Hematopoietic multipotent progenitor cell (in vitro differentiated cells): ENCODE measurements around the gene FGF4. TPM values are rescaled to one million over a fixed set of nuclear protein-coding genes. Genes with fewer than 3 reads are reported as not detected.
"Not testable (repeated sequence)": the region's sequence is repeated elsewhere in the genome, so short reads cannot be mapped to it uniquely, and the experiment has no call there.

Experiments used
- DNase-seq, 3 donors: peaks; one replicate each; pipeline ENCODE4 v3.0.0-alpha.2; 2011 to 2015; ENCODE audit warnings: low read depth in 2 of 3, low spot score in 2 of 3
- total RNA-seq: library from RNA; depleted of rRNA; stranded (reverse); fragments of >200 nt; gene quantifications from one replicate; pipeline ENCODE4 v1.2.3, GENCODE V29; 2012

FGF4 gene
- total RNA-seq, 1 donor = not detected

DNA sequence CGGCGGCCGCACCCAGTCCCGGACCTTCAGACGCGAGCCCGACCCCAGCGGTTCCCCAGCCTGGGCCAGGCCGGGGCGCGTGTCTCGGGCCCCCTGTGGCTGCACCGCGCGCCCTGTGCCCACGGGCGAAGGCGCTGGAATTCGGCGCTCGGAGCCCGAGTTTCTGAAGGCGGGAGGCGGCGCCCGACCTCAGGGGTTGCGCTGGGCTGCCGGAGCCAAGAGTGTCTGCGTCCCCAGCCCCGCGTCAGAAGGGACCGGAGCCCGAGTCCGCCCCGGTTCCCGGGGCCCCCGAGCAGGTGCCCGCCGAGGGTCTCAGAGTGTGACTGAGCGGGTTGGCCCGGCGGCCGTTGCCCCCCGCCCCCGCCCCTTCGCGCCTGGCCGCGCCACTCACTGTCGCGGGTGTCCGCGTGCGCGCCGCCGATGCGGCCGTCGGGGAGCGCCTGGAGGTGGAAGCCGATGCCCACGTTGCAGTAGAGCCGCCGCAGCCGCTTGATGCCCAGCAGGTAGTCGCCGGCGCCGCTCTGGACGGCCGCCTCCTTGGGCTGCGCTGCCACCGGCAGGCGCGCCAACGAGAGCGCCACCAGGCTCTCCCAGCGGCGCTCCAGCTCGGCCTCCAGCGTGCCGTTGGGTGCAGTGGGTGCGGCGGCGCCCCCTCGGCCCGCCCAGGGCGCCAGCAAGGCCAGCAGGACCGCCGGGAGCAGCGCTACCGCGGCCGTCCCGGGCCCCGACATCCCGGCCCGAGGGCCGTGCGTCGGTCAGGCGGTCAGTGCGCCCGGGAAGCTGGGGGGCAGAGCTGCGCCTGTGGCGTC, 583 bp downstream of the FGF4 start:
- no peak for DNase-seq

DNA sequence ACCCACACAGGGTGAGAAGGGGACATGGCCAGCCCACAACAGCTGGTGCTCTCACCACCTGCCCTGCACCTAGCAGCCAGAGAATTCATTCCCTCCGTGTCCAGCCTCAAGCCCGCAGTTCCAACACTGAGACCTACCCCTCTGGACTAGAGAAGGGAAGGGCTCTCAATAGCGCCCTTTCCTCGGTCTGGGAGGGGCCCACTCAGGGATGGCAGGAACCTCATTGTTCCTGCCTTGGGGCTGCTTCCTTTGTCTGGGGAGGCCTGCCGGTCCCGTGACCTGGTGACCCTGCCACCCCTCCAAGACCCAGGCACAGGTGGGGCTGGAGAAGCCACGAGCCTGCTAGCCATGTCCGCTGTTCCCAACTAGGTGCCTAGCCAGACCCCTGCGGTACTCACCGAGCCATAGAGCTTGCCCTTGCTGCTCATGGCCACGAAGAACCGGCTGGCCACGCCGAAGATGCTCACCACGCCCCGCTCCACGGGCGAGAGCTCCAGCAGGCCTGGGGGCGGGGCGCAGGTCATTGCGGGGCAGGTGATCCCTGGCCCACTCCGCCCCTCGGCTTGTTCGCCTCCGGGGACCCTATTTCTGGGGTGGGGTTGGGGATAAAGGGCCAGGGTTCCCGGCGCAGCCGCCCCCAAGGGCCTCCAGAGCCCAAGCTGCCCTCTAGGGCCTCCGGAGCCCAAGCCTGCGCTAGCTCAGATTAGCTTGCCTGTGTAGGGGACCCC, 1.4 kb downstream of the FGF4 start:
- DNase-seq = no peak

DNA sequence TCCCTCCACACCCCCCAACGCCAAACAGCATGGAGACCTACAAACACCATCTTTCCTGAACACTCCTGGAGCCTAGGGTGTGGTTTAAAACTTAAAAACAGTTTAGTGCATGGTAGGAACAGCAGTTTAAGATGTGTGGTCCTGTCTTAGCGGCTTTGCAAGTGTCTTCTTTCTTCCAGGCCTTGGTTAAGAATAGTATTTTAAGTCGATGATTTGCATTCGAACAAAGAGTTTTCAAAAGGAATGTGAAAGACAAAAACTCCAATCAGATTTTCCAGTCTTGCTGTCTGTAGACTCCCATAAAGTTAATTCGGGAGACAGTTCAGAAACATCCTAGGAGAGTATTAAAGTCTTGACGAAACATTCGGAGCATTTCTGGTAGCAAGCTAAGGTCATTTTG, 3.7 kb downstream of the FGF4 start:
- DNase-seq = no peak

DNA sequence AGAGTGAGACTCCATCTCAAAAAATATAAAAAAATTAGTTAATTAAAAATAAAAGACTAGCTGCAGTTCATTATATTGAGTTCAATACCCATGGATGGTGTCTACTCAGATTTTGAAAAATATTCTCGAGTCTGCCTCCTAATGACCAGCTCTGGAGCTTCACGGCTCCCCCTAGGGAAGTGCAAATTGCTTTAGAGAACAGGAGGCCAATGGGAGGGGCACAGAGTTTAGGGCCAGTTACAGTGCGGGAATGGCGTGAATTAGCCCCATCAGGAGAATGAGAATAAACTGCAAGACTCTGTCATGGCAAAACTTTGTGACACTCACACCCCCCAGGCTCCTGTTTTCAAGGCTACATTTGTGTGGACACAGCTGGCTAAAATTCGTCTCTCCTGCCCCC, 4.6 kb downstream of the FGF4 start:
- no peak for DNase-seq

- DNase-seq = no peak
Measured at GRCh38 chr11:69765498-69765995, 9.6 kb downstream of the FGF4 start.

- not testable (repeated sequence) for DNase-seq
Measured at GRCh38 chr11:69764918-69765317, 10.2 kb downstream of the FGF4 start.

DNA sequence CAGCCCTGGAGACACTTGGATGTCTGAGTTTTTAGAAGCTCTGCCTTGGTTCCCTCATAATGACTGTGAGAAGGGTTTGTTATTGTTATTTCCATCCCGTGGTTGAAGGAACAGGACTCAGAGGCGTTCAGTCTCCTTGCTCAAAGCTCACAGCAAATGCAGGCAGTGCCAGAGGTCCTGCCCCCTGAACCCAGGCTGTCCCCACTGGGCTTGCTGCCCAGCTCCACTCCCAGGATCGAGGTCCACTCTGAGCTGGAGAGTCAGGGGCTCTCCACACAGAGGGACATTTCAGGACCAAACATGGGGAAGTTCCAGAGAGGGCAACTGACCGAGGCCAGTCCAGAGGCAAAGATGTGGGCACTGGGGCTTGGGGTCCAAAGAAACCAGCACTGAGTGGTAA, 14.8 kb downstream of the FGF4 start:
- no peak for DNase-seq

- no peak for DNase-seq
Measured at GRCh38 chr11:69752890-69753289, 22.3 kb downstream of the FGF4 start.

- no peak for DNase-seq
Measured at GRCh38 chr11:69750875-69751597, 24.1 kb downstream of the FGF4 start.

DNA sequence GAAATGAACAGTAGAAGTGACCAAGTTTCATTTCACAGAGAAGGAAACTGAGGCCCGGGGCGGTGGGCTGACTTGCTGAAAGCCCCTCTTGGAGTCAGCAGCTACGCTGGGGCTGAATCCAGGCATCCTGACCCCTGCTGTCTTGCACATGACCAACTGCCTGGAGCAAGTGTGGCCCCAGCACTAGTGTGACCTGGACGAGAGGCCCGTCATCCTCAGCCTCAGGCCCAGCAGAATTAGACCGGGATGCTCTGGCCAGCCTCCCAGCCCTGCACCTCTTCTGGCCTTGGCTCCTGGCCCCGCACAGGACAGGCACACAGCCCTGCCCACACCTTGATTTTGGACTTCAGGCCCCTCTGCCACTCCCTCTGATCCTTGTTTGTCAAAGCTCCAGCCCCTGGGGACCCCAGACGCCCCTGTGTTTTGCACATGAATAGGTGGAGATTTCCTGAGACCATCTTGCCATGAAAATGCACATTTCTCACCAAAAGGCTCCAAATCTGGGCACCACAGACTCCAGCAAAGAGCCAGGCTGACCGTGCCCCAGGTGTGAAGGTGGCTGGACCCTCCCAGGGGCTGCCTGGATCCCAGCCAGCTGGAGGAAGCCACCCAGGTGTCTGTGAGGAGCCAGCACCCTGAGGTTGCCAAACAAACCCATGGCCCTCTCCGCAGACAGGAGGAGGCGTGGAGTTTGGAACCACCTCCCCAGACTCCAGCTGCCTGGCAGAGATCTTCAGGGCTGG, 24.9 kb downstream of the FGF4 start:
- DNase-seq = no peak

DNA sequence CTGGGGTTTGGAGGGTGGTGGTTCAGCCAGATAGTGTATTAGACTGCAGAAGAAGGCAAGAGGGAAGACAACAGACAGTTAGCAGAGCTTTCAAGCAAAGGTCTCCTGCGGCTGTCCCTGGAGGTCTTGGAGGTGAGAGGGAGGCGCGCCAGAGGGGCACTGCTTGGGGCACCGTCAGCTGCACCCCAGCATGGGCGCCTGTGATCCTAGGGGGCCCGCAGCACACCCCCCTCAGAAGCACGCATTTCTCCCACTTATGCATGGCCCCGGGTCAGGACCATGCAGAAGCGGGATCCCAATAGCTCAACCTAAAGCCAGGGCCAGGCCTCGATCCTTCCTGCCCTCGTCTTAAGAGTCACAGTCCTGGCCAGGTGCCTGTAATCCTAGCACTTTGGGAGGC, 26.5 kb downstream of the FGF4 start:
- DNase-seq = no peak

DNA sequence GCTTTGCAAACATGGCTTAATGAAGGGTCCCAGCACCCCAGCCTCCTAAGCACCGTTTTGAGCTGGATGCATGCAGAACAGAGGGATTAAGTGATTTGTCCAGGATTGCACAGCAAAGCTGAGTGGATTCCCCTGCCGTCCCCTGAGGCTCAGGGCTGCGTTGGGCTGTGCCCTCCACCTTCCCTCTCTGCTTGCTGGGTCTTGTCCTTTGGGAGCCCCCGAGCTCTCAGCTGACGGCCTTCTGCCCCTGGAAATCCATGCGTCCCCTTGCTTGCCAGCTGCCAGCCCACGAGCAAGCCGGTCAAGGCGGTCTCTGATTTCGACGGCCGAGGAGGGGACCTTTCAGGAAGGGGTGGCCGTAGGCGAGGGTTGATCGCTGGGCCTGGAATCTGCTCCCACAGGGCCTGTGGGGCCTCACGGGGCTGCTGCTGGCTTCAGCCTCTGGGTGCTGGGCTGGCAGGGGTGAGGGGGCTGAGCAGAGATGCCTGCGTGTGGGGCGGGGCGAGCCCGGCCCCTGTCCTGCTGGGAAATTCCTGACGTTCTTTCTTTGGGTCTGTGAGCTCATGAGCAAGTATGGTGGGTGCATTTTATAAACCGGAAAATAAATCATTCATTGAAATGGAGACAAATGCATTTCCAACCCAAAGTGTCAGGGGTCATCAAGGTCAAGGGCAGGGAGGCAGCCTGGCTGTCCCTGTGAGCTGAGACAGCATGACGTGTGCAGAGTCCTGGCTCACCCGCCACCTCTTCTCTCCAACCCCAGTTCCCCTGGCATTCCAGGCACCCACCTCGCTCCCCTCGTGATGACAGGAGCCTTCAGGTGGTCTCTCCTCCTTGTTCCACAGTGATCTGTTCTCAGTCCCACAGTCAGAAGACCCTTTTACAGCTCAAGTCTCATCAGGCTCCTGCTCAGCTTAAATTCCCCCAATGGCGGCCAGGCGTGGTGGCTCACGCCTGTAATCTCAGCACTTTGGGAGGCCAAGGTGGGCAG, 28.1 kb downstream of the FGF4 start:
- DNase-seq = no peak

GRCh38 chr11:69746140-69746539, 29.0 kb downstream of the FGF4 start:
- DNase-seq = no peak

DNA sequence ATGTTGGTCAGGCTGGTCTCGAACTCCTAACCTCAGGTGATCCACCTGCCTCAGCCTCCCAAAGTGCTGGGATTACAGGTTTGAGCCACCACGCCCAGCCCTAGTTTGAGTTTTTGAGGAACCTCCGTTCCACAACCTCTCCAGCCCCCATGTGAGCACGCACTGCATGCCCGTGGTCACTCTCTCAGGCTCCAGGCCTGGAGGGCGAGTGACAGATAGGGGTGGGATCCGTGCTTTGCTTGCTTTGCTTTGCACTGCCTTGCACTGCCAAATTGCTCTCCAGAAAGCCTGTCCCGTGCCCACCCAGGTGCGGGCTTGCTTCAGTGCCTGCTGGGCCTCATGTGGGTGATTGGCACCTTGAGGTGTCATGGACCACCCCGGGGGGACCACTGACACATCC, 29.9 kb downstream of the FGF4 start:
- DNase-seq = no peak

GRCh38 chr11:69744435-69744834, 30.7 kb downstream of the FGF4 start:
- no peak for DNase-seq

DNA sequence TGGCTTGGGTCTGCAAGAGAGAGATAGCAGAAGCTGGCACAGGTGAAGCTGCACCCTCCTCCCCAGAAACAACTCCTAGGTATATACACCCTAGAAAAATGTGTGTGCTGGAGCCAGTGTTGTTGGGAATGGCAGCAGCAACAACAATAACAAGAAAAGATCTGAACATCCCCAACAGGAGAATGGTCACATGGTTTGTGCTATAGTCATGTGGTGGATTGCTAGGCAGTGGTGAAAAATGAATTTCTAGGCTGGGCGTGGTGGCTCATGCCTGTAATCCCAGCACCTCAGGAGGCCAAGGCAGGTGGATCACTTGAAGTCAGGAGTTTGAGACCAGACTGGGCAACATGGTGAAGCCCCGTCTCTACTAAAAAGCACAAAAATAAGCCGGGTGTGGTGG, 40.3 kb downstream of the FGF4 start:
- no peak for DNase-seq

DNA sequence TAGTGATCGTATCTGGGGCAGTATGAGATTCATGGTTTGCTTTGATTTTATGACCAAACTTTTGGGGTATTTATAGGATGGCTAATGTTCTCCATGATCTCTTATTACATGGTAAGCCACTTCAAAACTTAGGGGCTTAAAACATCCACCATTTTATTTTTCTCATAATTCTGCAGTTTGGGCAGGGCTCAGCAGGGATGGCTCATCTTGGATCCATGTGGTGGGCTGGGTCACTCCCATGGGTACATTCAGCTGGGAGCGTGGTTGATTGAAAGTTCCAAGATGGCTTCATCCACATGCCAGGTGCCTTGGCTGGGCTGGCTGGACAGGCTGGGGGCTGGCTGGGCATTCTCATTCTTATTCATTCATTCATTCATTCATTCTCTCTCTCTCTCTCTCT, 40.8 kb downstream of the FGF4 start:
- no peak for DNase-seq

GRCh38 chr11:69732910-69733309, 42.2 kb downstream of the FGF4 start:
- DNase-seq = no peak

GRCh38 chr11:69731110-69731509, 44.0 kb downstream of the FGF4 start:
- DNase-seq = no peak

DNA sequence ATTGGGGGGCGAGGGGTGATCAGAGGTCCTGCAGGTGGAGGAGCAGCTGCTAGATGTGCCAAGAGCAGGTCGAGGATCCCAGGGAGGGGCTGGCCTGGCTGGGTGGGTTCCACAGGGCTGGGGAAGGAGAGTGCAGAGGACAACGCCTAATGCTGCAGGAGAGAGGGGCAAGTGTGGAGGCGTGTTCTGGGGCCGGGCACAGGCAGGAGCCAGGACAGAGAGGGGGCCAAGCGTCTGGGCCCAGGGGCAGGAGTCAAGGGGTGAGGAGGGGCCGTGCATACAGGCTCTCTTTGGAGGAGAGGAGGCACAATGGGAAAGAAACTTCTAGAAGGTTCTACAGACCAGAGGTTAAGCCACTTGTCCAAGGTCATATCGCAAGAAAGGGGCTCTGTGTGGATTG, 44.6 kb downstream of the FGF4 start:
- no peak for DNase-seq
